WI38 (cell line): ENCODE data around the gene SYNPR.

Source experiments
- H3K4me3 ChIP-seq: 2 replicates; pipeline ENCODE4 v1.5.1; 2011; ENCODE audit warnings: low read depth, mild to moderate bottlenecking, control low read depth, low read length
- TF ChIP-seq, protein P1 (sequence below): IDR thresholded peaks from 2 replicates; pipeline ENCODE4 v1.5.1; 2012; ENCODE audit warnings: low read depth, mild to moderate bottlenecking, control low read depth, low read length

SYNPR gene

GRCh38 chr3:63278171-63279004 lies at the start of gene SYNPR:
TSS of gene SYNPR (plus strand) at chr3:63278308.
- H3K4me3 ChIP-seq: no peak within 1 kb of the TSS
- TF ChIP-seq, protein P1, sequence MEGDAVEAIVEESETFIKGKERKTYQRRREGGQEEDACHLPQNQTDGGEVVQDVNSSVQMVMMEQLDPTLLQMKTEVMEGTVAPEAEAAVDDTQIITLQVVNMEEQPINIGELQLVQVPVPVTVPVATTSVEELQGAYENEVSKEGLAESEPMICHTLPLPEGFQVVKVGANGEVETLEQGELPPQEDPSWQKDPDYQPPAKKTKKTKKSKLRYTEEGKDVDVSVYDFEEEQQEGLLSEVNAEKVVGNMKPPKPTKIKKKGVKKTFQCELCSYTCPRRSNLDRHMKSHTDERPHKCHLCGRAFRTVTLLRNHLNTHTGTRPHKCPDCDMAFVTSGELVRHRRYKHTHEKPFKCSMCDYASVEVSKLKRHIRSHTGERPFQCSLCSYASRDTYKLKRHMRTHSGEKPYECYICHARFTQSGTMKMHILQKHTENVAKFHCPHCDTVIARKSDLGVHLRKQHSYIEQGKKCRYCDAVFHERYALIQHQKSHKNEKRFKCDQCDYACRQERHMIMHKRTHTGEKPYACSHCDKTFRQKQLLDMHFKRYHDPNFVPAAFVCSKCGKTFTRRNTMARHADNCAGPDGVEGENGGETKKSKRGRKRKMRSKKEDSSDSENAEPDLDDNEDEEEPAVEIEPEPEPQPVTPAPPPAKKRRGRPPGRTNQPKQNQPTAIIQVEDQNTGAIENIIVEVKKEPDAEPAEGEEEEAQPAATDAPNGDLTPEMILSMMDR: no peak

DNA sequence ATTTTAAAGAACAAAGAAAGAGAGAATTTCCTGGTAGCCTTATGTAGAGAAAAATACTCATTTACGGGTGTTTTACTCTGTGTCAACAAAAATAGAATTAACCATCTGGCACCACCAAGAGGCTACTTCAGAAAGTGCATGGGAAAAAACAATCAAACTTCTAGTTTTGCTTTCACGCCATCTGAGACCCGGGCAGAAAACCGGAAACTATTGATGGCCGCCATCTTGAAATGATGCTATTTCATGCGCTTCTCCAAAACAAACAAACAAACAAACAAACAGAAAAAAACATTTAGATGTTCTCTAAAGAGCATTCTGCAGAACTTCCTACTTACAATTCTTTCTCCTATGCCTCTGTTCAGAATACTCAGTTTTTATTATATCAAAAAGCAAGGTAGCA lies 49.4 kb upstream of the SYNPR start:
- H3K4me3 ChIP-seq: no peak overlapping the region

DNA sequence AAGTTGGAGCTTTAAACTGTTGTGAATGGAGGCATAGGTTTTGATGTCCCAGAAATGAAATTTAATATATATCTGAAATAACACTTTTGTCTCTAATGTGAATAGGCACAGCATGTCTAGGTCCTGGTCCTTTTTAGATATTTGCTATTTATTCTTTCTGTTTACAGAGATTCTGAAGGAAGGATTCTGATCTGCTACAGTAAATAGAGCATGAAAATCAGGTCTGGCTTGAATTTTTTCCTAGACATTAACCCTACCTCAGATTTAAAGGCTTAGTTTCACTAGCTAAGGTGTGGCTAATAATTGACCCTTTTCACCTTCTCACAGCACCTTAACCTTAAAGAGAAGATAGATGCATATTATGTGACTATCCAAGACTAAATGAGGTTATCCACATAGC lies 48.0 kb upstream of the SYNPR start:
- TF ChIP-seq, protein P1: no peak
- H3K4me3 ChIP-seq: no peak overlapping the region

More for the DNA sequence above, 49.4 kb upstream of the SYNPR start:
- TF ChIP-seq, protein P1: no peak

DNA sequence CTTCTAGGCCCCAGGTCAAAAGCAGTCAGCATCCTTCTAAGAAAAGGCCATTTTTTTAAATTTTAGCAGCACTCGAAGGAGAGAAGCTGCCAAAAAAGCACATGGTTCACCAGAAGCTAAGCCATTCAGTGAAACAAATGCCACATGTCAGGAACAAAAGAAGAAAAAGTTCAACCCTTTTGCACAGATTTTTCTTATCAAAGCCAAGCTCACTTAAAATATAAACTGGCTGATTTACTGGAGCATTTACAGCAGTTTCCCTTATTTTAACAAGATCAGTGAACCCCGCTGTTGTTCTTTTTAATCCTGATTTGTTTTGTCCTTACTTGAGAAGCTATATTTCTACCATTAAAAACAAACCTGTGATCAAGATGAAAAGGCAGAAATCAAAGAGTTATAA lies 46.5 kb upstream of the SYNPR start:
- TF ChIP-seq, protein P1: no peak
- no peak overlapping the region for H3K4me3 ChIP-seq

DNA sequence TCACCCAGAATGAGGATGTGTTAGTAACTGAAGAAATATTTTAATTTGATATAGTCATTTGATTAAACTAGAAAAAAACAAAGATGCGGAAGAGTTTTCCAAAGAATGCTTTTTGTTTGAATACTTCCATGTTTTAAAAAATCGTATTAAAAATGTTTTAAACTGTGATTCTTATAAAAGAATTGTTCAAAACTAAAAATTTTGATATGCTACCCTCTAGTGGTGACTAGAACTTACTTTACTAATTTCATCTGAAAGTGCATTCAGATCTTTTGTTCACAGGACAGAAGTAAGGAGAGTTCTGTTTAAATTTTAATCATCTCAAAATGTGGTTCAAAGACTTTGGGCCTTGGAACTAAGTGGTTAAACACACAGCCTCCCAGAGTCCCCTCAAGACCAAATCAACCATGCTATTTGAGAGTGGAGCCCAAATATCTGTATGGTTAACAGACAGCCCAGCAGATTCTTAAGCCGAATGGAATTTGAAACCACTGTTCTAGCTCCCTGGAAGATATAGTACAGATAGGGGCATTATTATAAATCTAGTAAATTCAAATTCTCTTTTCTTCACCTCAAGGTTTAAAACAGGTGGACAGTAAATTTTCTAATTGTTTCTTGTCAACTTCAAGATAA lies 45.2 kb upstream of the SYNPR start:
- TF ChIP-seq, protein P1: no peak
- no peak overlapping the region for H3K4me3 ChIP-seq

GRCh38 chr3:63240381-63240902 lies 37.7 kb upstream of the SYNPR start:
- H3K4me3 ChIP-seq: no peak overlapping the region
- TF ChIP-seq, protein P1: no peak

DNA sequence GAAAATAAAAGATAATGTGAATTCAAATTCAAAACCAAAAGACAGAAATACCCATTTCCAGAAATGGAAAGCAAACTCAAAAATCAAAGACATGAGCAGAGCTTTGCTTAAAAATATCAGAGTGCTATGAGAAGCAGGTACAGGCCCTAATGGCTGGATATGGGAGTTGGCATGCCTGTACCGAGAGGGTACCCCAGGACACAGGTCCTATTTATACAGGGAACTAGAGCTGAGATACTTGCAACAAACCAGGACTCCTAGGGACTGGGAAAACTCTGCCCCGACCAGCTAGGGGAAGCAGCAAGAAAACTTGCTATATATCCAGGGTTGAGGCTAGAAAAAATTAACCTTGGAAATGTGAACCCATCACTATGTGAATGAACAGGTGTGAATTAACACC lies 36.0 kb upstream of the SYNPR start:
- TF ChIP-seq, protein P1: no peak
- H3K4me3 ChIP-seq: no peak overlapping the region
